HG03575 (cell line): ENCODE data around the gene PSME4.

Experiments
- ATAC-seq: cut with Tn5 transposase; IDR thresholded peaks from one replicate; pipeline ENCODE4 v1.9.1; 2021; ENCODE audit not compliant: unreplicated experiment, insufficient number of reproducible peaks, low FRiP score; ENCODE audit errors: extremely low read depth

PSME4 gene

DNA sequence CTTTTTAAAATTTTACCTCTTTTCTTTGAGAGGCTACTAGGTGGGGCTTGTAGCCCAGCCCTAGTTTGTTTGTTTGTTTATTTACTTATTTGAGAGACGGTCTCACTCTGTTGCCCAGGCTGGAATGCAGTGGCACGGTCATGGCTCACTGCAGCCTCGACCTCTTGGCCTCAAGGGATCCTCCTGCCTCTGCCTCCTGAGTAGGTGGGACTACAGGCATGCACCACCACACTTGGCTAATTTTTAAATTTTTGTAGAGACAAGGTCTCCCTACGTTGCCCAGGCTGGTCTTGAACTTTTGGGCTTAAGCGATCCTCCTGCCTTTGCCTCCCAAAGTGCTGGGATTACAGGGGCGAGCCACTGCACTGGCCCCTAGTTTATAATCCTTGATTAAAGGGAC lies 149.0 kb downstream of the PSME4 start:
- no peak for ATAC-seq

DNA sequence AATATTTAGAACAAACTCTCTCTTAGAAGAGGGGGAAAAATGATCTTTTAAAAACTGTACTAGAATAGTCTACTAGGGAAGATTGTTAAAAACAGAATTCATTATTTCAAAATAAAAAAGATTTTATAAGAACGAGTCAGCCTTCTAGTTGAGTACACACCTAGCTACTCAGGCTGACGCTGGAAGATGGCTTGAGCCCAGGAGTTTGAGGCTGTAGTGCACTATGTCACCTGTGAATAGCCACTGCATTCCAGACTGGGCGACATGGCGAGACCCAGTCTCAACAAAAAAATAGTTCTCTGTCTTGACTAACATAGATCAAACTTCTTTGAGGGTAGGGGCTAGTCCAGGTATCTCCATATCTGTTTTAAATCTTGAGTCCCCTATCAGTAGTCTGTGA lies 150.1 kb downstream of the PSME4 start:
- no peak for ATAC-seq

DNA sequence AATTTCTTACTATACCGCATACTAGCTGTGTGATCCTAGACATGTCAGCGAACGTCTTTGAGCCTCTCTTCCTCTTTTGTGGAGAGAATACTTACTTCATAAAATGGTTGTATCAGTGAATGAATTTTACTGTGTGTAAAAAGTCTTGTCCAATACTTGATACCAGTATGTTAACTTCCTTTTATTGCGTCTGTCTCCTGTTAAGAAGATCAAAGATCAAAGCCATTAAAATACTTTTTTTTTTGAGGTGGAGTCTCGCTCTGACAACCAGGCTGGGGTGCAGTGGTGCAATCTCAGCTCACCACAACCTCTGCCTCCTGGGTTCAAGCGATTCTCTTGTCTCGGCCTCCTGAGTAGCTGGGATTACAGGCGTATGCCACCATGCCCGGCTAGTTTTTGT lies 150.7 kb downstream of the PSME4 start:
- ATAC-seq: no peak

DNA sequence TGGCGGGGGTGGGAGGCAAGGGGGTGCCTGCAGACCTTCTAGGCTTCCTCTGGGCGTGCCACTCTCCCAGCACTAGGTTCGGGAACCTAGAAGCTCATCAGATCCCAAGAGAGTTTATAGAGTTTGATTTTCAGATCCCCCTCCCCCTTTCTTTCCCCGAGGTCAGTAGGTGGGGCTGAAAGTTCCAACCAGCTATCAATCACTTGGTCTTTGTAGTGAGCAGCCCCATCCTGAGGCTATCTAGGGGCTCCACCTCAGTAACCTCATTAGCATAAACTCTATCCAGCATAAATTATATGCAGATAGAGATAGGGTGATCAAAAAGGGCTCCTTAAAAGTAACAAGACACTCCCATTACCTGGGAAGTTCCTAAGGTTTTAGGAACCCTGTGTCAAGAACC lies 151.2 kb downstream of the PSME4 start:
- ATAC-seq: no peak

DNA sequence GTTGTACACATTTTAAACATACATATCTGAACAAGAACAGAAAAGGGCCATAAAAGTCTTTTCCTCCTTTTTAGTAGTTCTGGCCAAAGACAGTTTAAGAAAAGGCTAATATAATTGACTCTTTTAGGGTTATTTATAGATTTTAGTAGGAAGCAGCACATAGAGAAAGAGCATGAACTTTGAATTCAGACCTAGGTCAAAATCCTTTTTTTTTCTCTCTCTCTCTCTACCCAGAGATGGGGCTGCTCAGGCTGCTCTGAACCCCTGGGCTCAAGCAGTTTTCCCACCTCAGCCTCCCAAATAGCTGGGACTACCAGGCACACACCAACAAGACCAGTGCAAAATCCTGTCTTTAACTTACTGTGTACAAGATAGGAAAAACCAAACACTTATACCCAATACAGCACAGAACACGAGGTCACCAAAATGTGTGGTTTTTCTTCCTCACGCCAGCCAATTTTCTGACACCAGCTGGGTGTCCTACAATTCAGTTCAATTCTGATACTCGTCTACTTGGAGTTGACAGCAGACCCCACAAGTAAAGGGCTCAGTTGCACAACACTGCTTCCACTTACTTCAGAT lies 151.8 kb downstream of the PSME4 start:
- ATAC-seq: no peak
